Ishikawa (cell line): ENCODE results near the gene PRSS33.

Source experiments
- CEBPB ChIP-seq: IDR thresholded peaks from 2 replicates; pipeline ENCODE4 v1.6.1; 2012
- CREB1 ChIP-seq: IDR thresholded peaks from 2 replicates; pipeline ENCODE4 v1.6.1; 2012; ENCODE audit warnings: low read depth
- EGR1 ChIP-seq: IDR thresholded peaks from 2 replicates; pipeline ENCODE4 v1.6.1; 2012
- EP300 ChIP-seq: IDR thresholded peaks from 2 replicates; pipeline ENCODE4 v1.6.1; 2012; ENCODE audit warnings: borderline replicate concordance
- FOXM1 ChIP-seq: IDR thresholded peaks from 2 replicates; pipeline ENCODE4 v1.6.1; 2012; ENCODE audit warnings: low read depth, borderline replicate concordance
- NFIC ChIP-seq: IDR thresholded peaks from 2 replicates; pipeline ENCODE4 v1.6.1; 2012
- RAD21 ChIP-seq: IDR thresholded peaks from 2 replicates; pipeline ENCODE4 v1.6.1; 2012; ENCODE audit warnings: low read depth
- TAF1 ChIP-seq: IDR thresholded peaks from 2 replicates; pipeline ENCODE4 v1.6.1; 2012; ENCODE audit warnings: low read depth, mild to moderate bottlenecking
- TCF12 ChIP-seq: IDR thresholded peaks from 2 replicates; pipeline ENCODE4 v1.6.1; 2012; ENCODE audit warnings: low read depth
- TEAD4 ChIP-seq: IDR thresholded peaks from 2 replicates; pipeline ENCODE4 v1.6.1; 2012
- YY1 ChIP-seq: IDR thresholded peaks from 2 replicates; pipeline ENCODE4 v1.6.1; 2012; ENCODE audit warnings: low read depth
- ZBTB7A ChIP-seq: IDR thresholded peaks from 2 replicates; pipeline ENCODE4 v1.6.1; 2012; ENCODE audit warnings: low read depth
- TF ChIP-seq, protein P1 (sequence below): IDR thresholded peaks from 2 replicates; pipeline ENCODE4 v1.6.1; 2012; ENCODE audit warnings: low read depth, mild to moderate bottlenecking

DNA sequence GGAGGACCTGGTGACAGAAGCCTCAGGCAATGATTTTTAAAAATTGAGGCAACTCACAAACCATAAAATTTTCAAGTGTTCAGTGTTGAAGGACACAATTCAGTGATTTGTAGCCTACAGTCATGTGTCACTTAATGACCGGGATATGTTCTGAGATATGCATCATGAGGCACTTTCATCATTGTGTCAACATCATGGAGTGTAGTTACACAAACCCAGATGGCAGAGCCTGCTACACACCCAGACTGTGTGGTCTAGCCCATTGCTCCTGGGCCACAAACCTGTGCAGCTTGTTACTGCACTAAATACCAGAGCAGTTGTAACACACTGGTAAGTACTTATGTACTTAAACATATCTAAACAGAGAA lies 12.5 kb upstream of the PRSS33 start:
- TF ChIP-seq TCF12 (no peak), TEAD4 (no peak), EP300 (no peak), FOXM1 (no peak), TAF1 (no peak), RAD21 (no peak), EGR1 (no peak), CEBPB (no peak), YY1 (no peak), ZBTB7A (no peak), CREB1 (no peak), NFIC (no peak)
- TF ChIP-seq, protein P1, sequence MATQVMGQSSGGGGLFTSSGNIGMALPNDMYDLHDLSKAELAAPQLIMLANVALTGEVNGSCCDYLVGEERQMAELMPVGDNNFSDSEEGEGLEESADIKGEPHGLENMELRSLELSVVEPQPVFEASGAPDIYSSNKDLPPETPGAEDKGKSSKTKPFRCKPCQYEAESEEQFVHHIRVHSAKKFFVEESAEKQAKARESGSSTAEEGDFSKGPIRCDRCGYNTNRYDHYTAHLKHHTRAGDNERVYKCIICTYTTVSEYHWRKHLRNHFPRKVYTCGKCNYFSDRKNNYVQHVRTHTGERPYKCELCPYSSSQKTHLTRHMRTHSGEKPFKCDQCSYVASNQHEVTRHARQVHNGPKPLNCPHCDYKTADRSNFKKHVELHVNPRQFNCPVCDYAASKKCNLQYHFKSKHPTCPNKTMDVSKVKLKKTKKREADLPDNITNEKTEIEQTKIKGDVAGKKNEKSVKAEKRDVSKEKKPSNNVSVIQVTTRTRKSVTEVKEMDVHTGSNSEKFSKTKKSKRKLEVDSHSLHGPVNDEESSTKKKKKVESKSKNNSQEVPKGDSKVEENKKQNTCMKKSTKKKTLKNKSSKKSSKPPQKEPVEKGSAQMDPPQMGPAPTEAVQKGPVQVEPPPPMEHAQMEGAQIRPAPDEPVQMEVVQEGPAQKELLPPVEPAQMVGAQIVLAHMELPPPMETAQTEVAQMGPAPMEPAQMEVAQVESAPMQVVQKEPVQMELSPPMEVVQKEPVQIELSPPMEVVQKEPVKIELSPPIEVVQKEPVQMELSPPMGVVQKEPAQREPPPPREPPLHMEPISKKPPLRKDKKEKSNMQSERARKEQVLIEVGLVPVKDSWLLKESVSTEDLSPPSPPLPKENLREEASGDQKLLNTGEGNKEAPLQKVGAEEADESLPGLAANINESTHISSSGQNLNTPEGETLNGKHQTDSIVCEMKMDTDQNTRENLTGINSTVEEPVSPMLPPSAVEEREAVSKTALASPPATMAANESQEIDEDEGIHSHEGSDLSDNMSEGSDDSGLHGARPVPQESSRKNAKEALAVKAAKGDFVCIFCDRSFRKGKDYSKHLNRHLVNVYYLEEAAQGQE, result no peak
